ENCODE results near the gene TKT. TPM values are rescaled to one million over a fixed set of nuclear protein-coding genes. Genes with fewer than 3 reads are reported as not detected.

Gene TKT
- total RNA-seq, 2 donors from 2014 or later = 123 to 125 TPM

GRCh38 chr3:53211706-53212702 is 43.8 kb downstream of the TKT start:
- intact Hi-C loops (cut with DNase I) = no loop called here
- DNase-seq (ENCODE audit: low spot score) = peak; percentile 37

- no peak for DNase-seq (ENCODE audit: low spot score)
- intact Hi-C loops (cut with DNase I) = no loop called here
These were observed 53.3 kb downstream of the TKT start for GRCh38 chr3:53202331-53203015.

GRCh38 chr3:53200501-53201498 is 55.0 kb downstream of the TKT start:
- no peak for DNase-seq (ENCODE audit: low spot score)
- intact Hi-C loops (cut with DNase I) = no loop called here

GRCh38 chr3:53199834-53200233 is 56.0 kb downstream of the TKT start:
- intact Hi-C loops (cut with DNase I) = loop anchor here in 1 of 2 donors (5.0 kb wide), 2 partner anchors 68 to 83 kb away; partner anchors contain the start of gene RFT1

GRCh38 chr3:53198996-53199395 is 56.8 kb downstream of the TKT start:
- intact Hi-C loops (cut with DNase I) = loop anchor here in 1 of 2 donors (5.0 kb wide), 2 partner anchors 67 to 82 kb away; partner anchors contain the start of gene RFT1
- DNase-seq (ENCODE audit: low spot score) = no peak

More at GRCh38 chr3:53199834-53200233, 56.0 kb downstream of the TKT start:
- no peak for DNase-seq (ENCODE audit: low spot score)

DNA sequence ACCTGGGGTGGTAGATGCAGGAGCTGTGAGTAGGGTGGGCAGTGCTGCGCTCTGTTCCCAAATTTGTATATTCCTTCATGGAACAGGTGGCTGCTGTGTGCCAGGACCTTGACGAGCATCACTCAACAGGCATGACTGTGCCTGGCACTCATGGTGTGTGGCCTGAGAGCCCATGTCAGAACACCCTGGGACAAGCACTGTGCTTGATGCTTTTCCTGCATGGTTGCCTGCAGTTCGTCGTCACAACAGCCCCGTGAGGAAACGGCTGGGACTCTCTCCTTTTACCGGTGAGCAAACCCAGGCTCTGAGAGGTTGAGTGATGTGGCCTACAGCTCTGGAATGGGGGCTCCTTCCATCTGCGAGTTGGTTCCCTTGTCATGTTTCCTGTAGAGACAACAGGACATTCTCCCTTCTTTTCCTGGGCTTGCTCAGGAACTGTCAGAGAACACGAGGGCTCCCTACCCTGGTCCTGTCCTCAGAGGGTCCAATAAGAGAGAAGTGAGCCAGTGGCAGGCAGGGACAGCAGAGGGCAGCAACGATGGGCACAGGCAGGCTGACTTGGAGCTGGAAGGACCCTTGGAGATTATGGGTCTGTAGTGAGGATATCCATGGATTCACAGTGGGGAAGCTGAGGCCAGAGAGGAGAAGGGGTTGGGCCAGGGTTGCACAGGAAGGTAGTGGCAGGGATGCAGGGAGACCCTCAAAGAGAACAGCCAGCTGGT is 57.4 kb downstream of the TKT start:
- intact Hi-C loops (cut with DNase I) = loop anchor here in 1 of 2 donors (5.0 kb wide), 2 partner anchors 66 to 81 kb away; partner anchors contain the start of gene RFT1
- no peak for DNase-seq (ENCODE audit: low spot score)

- intact Hi-C loops (cut with DNase I) = loop anchor here (2.0 to 5.0 kb wide), 3 partner anchors 64 to 86 kb away; partner anchors contain the start of gene RFT1 (in 1 of the 2)
These were observed 59.0 kb downstream of the TKT start for GRCh38 chr3:53196575-53197407.

DNA sequence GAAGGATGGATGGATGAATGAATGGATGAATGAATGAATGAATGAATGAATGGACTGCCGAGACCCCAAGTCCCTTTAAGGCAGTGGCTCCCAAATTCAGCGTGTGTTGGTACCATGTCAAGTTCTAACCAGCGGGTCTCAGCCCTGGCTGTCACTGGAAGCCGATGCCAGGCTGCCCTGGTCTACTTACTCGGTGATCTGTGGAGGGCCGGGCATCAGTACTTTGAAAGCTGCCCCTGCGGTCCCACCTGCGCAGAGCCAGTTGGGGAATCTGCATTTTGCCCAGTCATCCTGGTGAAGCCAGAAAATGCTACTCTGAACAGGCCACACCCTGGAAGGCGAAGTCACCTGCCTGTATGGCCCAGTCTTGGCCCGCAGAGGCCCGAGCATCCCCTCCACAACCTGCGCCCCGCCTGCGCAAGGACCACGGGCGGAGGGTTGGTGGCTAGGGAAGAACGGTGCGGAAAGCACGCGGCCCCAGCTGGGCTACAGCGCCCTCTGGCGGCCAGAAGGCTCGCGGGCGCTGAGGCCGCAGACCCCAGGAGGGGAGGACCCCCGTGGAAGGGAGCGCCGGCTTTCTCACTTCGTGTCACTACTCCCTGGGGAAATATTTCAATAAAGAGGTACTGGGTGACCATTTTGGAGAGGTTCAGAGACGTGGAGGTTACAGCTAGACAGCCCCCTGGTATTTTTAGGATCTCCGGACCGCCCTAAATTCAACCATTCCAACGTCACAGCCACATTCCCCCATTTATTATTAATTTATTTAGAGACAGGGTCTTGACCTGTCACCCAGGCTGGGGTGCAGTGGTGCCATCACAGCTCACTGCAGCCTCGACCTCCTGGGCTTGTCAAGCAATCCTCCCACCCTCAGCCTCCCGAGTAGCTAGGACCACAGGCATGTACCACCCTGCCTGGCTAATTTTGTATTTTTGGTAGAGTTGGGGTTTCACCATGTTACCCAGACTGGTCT is 59.9 kb downstream of the TKT start:
- DNase-seq (ENCODE audit: low spot score) = peak; percentile 83

More at GRCh38 chr3:53196575-53197407, 59.0 kb downstream of the TKT start:
- DNase-seq (ENCODE audit: low spot score) = no peak

DNA sequence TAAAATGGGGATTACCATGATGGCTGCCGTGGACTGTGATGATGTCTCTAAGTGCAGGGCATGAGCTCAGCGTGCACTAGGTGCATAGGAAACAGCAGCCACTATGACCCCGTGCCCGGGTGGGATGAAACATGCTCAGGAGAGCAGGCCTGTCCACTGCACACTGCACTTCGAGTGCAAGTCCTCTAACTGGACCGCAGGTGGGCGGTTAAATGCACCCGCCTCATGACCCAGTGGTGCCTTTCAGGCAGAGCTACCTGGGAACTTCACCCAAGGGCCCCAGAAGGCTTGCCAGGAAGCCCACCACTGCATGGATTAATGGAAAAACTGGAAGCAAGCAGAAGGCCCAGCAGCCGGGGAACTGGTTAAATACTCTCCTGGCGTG is 60.8 kb downstream of the TKT start:
- DNase-seq (ENCODE audit: low spot score) = peak; percentile 77
- intact Hi-C loops (cut with DNase I) = loop anchor here in 1 of 2 donors (5.0 kb wide), 2 partner anchors 63 to 78 kb away; partner anchors contain the start of gene RFT1

More for the DNA sequence above, 59.9 kb downstream of the TKT start:
- intact Hi-C loops (cut with DNase I) = loop anchor here (2.0 to 5.0 kb wide), 3 partner anchors 64 to 85 kb away; partner anchors contain the start of gene RFT1 (in 1 of the 2)

DNA sequence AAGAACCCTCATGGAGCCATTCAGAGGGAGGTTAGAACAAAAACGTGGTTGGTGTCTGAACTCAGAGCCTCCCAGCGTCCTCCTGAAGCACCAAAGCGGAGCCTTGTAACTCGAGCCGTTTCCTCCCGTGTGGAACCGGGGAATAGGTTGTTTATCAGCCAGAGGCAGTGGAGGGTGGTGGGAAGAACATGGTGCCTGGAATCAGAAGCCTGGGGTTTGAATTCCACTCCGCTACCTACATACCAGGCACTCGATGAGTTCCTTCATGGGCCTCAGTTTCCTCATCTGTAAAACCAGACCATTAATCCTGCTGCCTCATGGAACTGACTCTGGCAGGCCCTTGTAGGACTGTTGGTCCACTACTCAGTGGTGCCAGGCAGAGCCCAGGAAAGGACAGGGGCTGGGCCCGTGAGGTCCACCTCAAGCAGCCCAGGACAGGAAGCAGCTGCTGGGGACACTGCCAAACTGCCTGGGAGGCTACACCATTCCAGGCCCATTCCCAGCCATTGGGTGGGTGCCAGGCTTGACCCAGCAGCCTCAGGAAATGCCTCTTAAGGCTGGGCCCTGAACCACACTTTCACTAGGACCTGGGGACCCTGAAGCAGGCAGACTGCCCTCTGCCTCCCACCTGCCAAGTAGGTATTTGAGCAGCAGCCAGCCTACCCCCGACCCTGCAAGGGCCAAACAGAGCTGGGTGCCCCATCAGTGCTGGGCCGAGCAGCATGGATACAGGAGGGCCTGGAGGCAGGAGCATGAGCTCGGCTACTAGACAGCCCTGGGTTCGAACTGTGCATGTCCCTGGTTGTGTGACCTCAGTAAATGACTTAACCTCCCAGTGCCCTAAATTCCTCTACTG is 61.4 kb downstream of the TKT start:
- peak; percentile 86 for DNase-seq (ENCODE audit: low spot score)
- intact Hi-C loops (cut with DNase I) = loop anchor here (5.0 kb wide), 2 partner anchors 62 to 77 kb away; partner anchors contain the start of gene RFT1 (in 2 of the 2)

DNA sequence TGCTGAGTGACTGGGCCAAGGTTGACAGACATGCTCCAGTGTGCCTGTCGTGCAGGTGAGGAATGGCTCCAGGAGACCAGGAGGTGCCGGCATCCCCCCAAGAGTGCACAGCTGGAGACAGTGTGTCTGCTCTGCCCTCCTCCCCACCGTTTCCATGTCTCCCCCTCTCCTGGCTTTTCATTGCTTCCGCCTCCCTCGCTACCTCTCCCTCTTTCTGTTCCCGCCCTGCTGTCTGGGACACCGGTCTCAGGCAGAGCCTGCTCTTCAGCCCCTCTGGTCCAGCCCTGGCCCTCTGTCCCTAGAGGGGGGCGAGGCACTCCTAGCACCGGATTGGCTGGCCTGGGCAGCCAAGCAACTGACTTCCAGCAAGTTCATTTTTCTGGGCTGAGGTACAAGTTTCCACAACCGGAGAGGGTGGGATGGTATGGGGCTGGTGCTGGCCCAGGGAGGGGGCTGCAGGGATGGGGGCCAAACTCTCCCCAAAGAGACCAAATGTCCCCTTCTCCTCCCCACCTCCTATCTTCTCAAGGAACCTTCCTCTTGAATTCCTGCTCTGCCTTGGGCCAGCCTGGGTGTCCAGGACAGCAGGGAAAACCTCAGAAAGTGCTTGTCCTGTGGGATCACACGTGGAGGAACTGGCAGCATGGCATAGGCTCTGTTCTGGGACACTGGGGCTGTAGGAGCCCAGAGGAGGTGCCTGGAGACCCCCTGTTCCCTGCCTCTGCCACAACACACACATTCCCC is 62.2 kb downstream of the TKT start:
- intact Hi-C loops (cut with DNase I) = loop anchor here in 1 of 2 donors (5.0 kb wide), 1 partner anchor 61 kb away; the partner anchor contains the start of gene RFT1
- peak; percentile 86 for DNase-seq (ENCODE audit: low spot score)

DNA sequence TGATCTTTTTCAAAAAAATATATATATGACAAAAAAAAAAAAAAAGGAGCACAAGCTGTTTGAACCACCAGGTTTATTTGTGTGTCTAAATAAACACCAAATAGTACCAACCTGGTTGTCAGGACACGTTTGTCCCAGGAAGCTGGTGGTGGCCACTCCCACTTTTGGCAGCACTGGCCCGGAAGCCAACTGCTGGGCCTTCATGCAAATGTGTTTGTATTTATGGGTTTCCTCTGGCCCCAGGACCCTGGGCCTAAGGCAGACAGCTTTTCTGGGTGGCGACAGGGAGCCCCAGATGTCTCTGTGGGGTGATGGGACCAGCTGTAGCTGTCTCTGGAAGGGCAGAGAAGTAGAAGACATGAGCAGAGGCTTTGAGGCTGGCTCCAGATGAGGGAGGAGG is 63.2 kb downstream of the TKT start:
- DNase-seq (ENCODE audit: low spot score) = peak; percentile 69
- intact Hi-C loops (cut with DNase I) = loop anchor here in 1 of 2 donors (5.0 kb wide), 1 partner anchor 60 kb away; the partner anchor contains the start of gene RFT1

- peak; percentile 69 for DNase-seq (ENCODE audit: low spot score)
- intact Hi-C loops (cut with DNase I) = loop anchor here in 1 of 2 donors (5.0 kb wide), 1 partner anchor 60 kb away; the partner anchor contains the start of gene RFT1
These were observed 63.9 kb downstream of the TKT start for GRCh38 chr3:53191836-53192480.
